ENCODE measurements around the gene FUOM.

DNA sequence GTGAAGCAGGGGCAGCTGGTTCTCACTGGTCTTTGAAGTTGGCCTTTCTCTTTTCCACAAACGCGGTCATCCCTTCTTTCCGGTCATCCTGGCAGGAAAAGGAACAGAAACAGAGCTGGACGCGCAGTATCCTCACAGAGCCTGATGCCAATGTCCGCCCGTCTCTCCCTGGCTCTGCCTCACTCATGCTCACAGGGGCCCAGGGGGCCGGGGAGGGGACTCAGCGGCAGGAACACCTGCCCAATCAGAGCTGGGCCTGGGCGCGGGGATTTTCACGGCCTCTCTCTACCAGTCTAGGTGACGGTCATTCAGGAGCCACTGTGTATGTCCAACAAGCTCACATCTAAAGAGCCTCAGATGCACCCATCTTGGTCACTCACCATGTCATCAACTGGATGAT is 5.0 kb upstream of the FUOM start:
- TF ChIP-seq CTCF (IDR thresholded peaks at IDR 0.05) (no peak), POLR2A (IDR thresholded peaks at IDR 0.05) (no peak), POLR2AphosphoS5 (IDR thresholded peaks at IDR 0.05) (no peak), EP300 (IDR thresholded peaks at IDR 0.05) (no peak)

Data from upper lobe of left lung (tissue), 4 donors.